ENCODE results near the gene CROCC2.

GRCh38 chr2:240915526-240916341, 9.6 kb downstream of the CROCC2 start:
- TF ChIP-seq ELF3 (CRISPR knock-in tag; IDR thresholded peaks at IDR 0.05) (no peak), PRDM15 (CRISPR knock-in tag; IDR thresholded peaks at IDR 0.05) (no peak), CHCHD3 (CRISPR knock-in tag; IDR thresholded peaks at IDR 0.05) (no peak), NBN (conservative IDR thresholded peaks at IDR 0.05) (no peak), HCFC1 (IDR thresholded peaks at IDR 0.05; ENCODE audit: low read depth, low read length) (no peak), U2AF2 (IDR thresholded peaks at IDR 0.05; ENCODE audit: low read depth, low read length) (no peak), ARID2 (CRISPR knock-in tag; IDR thresholded peaks at IDR 0.05; ENCODE audit: borderline replicate concordance) (no peak)

Measured in HepG2 (cell line).